NK-92 treated with Interleukin-12 subunit alpha and Interleukin-12 subunit beta, amount 100 ng/mL, for 24 hours (cell line): ENCODE measurements around the gene UBB.

Experiments
- DNase-seq: peaks from one replicate; lab custom pipeline; 2025; lab: John Stamatoyannopoulos, UW

The UBB gene

DNA sequence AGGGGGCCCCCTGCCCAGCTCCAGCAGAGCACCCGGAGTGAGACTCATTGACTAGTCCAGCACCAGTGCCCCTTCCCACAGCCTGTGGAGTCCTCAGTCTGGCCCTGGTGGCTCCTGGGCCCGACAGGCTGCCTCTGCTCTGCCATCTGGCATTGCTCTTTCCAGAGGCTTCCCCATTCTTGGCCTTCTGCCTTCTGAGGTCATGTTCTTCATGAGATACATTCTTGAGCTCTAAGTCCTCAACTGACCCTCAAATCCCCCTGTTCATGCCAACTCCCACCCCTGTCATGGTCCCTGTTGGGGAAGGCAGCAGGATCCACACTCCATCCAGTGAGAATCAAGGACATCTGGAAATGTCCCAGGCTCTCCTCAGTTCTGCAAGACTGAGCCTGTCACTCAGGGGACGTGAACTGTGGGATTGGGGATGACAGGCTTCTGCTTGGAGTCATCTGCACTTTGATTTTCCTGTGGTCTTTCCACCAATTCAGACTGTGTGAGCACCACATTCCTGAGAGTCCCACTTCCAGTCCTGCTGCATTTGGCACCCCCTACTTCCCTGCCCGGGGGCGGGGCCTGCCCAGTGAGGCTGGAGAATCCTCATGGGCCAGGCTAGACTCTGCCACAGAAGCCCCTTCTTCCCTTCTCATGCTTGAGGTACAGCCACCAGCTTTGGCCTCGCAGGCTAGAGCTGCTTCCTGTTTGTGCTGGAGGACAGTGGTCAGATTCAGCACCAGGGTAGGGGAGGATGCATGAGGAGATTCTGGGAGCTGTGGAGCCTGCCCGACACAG, 37.2 kb downstream of the UBB start:
- no peak for DNase-seq

DNA sequence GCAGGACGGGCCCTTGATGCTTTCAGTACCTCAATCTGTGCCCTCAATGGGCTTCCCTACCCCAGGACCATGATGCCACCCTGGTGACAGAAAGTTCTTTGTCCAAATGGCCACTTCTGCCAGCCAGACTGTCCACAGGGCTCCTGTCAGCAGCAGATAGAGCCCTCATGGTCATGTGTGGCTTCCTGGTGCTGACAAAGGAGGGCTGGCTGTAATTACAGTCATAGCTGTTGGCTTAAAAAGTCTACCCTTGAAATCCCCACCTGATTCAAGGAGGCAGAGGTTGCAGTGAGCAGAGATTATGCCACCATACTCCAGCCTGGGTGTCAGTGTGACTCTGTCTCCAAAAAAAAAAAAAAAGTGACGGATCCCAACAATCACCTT, 37.8 kb downstream of the UBB start:
- no peak for DNase-seq

DNA sequence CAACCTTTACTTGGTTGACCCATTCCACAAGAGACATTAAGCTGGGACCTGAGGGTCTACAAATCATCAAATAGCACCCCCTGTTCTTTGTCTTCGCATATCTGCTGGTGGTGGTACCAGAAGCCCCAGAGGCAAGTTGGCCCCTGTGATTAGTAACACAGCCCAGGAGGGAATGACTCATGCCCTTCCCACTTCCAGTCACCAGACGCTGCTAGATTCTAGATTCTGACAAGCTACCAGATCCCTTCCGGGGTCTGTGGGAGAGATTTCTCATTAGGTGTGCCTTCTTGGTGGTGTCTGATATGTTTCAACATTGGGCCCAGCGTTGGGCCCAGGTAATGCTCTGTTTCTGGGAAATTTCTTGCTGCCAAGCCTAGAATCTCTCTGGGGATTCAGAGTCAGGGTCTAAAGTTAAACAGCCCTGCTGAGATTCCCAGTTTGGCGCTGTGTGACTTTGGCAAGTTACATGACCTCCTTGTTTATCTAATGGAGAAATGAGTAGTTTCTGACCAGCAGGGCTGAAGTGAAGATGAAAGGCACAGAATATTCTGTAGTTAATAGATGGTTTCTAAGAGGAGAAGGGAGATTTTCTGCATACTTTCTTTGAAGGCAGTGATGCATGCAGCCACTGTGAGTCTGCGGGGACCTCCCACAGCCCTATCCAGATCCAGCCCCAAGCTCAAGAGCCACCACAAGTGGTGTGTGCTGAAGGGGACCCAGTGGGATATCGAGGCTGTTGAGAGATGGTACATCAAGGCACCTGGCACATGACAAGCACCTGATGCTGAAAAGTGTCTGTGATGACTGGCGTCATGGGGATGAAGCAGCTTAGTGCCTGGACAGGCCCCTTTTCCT, 38.4 kb downstream of the UBB start:
- no peak for DNase-seq

DNA sequence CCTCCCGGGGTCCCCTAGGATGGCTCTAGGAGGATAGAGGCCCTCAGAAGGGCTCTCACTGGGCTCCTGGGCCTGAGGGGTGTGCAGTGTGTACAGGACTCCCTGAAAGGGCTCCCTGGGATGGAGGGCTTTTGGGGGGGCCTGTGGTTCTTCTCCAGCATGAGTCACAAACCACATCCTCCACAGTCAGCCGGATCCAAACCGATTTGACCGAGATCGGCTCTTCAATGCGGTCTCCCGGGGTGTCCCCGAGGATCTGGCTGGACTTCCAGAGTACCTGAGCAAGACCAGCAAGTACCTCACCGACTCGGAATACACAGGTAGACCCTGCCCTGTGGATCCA, 39.0 kb downstream of the UBB start:
- no peak for DNase-seq

DNA sequence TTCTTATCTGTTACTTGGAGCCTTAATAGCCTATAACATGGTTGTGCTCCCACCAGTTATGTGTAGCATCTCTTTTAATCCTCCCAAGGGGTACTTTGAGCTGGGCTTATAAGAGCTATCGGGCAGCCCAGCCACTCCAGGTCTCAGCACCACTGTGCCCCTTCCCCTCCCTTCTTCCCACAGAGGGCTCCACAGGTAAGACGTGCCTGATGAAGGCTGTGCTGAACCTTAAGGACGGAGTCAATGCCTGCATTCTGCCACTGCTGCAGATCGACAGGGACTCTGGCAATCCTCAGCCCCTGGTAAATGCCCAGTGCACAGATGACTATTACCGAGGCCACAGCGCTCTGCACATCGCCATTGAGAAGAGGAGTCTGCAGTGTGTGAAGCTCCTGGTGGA, 41.5 kb downstream of the UBB start:
- DNase-seq = no peak

DNA sequence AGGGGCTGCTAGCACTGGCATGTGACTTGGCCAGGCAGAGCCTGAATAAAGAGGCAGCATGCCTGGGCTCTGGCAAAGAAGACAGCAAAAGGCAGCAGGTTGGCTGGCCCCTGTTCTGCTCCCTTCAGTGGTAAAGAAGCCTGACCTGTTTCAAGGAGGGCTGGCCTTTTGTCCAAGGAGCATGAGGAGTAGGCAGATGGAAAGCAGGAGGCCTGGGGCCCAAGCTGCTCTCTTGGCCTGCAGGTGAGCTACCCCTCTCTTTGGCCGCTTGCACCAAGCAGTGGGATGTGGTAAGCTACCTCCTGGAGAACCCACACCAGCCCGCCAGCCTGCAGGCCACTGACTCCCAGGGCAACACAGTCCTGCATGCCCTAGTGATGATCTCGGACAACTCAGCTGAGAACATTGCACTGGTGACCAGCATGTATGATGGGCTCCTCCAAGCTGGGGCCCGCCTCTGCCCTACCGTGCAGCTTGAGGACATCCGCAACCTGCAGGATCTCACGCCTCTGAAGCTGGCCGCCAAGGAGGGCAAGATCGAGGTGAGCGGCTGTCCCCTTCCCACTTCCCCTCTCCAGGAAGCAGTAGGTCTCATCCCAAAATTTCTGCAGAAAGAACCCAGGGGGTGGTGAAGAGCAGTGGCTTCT, 42.5 kb downstream of the UBB start:
- DNase-seq = no peak

DNA sequence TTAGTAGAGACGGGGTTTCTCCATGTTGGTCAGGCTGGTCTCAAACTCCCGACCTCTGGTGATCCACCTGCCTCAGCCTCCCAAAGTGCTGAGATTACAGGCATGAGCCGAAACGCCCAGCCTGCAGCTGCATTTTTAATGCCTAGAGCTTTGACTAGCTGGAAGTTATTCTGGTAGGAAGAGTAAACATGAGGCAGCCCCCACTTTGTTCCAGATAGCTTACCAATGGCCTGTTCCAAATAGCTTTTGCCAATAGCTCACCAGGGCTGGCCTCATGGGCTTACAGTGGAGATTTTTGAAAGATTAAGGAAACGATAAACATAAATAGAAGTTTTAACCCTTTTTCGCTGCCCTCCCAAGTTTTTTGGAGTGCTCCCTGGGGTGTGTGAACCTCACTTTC, 44.3 kb downstream of the UBB start:
- no peak for DNase-seq

DNA sequence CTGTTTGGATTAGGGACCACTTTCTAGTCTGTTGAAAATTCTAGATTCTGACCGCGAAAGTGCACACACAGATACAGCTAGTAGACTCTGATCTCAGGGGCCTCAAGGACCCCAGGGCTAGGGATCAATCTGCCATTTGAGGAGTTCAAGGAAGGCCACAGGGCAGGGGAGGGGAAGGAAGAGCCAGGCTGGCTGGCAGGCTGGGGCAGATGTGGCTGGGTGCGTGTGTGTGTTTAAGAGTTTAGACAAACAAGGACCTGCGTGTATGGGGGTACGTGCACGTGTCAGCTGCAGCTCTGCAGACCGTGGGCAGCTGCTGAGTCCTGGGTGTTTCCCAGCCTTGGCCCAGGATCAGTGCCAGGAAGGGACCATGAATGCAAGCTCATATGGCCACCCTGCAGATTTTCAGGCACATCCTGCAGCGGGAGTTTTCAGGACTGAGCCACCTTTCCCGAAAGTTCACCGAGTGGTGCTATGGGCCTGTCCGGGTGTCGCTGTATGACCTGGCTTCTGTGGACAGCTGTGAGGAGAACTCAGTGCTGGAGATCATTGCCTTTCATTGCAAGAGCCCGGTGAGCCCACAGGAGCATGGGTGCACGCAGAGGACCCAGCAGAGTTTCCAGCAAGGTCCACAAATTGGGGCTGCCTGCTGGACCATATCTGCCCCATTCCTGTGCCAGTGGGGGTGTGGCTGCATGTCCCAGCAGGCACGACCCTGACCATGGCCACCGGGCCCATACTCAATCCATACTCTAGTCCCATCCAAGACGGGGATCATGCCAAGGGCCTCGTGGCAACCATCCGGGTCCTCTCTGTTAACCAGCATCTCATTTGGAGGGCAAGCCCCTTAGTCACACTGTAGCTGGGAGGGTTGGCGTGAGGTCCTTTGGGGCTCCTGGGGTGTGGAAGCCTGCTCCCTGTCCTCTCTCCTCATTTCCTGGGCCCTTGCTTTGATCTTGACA, 45.1 kb downstream of the UBB start:
- no peak for DNase-seq

DNA sequence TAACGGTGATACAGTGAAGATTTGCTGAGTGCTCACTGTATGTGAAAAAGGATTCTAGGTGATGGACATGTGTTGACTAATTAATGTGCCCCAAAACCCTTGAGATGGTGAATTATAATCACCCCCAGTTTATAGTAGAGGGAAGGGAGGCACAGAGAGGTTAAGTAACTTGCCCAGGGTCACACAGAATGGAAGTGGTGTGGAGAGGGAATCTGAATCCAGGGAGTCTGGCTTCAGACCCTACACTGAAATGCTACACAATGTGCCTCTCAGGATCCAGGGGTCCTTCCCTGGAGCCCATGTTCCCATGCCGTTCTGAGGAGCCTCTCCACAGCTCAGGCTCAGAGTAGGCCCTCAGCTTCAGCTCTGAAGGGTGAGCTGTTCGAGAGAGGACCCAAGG, 46.1 kb downstream of the UBB start:
- DNase-seq = no peak

DNA sequence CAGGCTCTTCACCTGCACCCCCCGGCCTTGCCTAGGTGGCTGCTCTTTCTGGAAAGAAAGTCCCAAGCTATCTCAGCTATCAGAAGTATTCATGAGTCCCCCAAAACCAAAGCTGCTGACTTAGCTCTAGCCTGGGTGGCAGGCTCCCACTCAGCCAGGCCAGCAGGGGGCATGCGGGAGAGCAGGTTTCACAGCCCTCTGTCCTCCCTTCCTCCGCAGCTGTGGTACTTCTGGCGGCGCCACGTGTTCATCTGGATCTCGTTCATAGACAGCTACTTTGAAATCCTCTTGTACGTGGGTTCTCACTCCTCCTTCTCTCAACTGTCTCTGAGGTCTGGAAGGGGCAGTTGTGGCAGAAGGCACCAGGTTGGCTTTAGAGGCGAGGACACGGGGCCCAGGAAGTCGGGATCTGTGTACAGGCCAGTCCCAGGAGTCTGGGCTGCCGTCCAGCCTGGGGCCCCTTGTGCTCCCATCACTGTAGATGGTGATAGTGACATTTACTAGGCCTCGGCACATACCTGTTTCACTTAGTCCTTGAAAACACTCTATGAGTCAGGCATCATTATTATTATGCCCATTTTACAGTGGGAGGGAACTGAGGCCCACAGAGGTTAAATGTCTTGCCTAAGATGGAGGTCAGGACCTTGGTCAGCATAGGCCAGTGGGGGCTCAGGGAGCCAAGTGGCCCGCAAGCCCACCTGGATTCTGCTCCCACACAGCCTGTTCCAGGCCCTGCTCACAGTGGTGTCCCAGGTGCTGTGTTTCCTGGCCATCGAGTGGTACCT, 47.4 kb downstream of the UBB start:
- no peak for DNase-seq

DNA sequence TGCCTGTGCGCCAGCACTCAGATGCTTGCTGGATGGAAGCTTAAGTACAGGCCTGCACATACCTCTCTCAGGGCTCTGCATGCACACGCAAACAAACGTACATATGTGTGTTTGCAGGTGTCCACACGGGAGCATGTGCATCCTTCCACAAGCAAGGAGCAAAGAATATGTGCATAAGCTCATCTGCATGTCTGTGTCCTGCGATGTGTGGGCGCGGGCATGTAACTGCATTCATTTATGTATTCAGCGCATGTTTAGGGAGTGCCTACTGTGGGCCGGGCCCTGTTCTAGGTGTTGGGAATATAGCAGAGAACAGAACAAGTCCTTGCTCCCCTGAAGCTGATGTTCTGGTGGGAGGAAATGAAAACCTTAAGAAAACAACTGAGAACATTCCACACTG, 48.2 kb downstream of the UBB start:
- no peak for DNase-seq

DNA sequence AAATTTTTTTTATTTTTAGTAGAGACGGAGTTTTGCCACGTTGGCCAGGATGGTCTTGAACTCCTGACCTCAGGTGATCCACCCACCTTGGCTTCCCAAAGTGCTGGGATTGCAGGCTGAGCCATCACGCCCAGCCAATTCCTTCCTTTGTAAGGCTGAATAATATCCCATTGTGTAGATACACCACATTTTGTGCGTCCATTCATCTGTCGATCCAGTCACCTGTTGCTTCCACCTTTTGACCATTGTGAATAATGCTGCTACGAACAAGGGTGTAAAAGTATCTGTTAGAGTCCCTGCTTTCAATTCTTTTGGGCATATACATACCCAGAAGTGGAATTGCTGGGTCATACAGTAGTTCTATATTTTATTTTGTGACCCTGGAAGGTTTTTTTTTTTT, 49.8 kb downstream of the UBB start:
- no peak for DNase-seq

DNA sequence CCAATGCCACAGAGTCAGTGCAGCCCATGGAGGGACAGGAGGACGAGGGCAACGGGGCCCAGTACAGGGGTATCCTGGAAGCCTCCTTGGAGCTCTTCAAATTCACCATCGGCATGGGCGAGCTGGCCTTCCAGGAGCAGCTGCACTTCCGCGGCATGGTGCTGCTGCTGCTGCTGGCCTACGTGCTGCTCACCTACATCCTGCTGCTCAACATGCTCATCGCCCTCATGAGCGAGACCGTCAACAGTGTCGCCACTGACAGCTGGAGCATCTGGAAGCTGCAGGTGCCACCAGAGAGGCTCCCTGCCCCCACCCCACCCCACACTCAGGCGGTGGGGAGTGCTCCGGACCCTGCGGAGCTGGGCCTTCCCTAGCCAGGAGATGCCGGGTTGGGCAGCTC, 51.1 kb downstream of the UBB start:
- DNase-seq = no peak
